ENCODE measurements around the gene PPP1R3F.

GRCh38 chrX:49308604-49309269 is 39.1 kb downstream of the PPP1R3F start:
- TF ChIP-seq CTCF (IDR thresholded peaks at IDR 0.05) (no peak), POLR2A (IDR thresholded peaks at IDR 0.05; ENCODE audit: low read length) (no peak), RAD21 (conservative IDR thresholded peaks at IDR 0.05 in 1 of 2, IDR thresholded peaks at IDR 0.05 in 1 of 2) (no peak), MAZ (IDR thresholded peaks at IDR 0.05; ENCODE audit: borderline replicate concordance, low read depth, low read length) (no peak), EP300 (IDR thresholded peaks at IDR 0.05) (no peak), ZNF302 (CRISPR knock-in tag; IDR thresholded peaks at IDR 0.05) (no peak), POLR2AphosphoS2 (conservative IDR thresholded peaks at IDR 0.05; ENCODE audit: low read length) (no peak), MAX (IDR thresholded peaks at IDR 0.05) (no peak), ESRRA (IDR thresholded peaks at IDR 0.05; ENCODE audit: borderline replicate concordance, low read length) (no peak), JUN (IDR thresholded peaks at IDR 0.05) (no peak), EHF (CRISPR knock-in tag; IDR thresholded peaks at IDR 0.05) (no peak), USF2 (IDR thresholded peaks at IDR 0.05) (no peak)
- TF ChIP-seq, protein P1, sequence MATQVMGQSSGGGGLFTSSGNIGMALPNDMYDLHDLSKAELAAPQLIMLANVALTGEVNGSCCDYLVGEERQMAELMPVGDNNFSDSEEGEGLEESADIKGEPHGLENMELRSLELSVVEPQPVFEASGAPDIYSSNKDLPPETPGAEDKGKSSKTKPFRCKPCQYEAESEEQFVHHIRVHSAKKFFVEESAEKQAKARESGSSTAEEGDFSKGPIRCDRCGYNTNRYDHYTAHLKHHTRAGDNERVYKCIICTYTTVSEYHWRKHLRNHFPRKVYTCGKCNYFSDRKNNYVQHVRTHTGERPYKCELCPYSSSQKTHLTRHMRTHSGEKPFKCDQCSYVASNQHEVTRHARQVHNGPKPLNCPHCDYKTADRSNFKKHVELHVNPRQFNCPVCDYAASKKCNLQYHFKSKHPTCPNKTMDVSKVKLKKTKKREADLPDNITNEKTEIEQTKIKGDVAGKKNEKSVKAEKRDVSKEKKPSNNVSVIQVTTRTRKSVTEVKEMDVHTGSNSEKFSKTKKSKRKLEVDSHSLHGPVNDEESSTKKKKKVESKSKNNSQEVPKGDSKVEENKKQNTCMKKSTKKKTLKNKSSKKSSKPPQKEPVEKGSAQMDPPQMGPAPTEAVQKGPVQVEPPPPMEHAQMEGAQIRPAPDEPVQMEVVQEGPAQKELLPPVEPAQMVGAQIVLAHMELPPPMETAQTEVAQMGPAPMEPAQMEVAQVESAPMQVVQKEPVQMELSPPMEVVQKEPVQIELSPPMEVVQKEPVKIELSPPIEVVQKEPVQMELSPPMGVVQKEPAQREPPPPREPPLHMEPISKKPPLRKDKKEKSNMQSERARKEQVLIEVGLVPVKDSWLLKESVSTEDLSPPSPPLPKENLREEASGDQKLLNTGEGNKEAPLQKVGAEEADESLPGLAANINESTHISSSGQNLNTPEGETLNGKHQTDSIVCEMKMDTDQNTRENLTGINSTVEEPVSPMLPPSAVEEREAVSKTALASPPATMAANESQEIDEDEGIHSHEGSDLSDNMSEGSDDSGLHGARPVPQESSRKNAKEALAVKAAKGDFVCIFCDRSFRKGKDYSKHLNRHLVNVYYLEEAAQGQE (IDR thresholded peaks at IDR 0.05), result no peak
